ENCODE results near the gene TCAF2. TPM values are rescaled to one million over a fixed set of nuclear protein-coding genes. Genes with fewer than 3 reads are reported as not detected.
"Not testable (repeated sequence)": the region's sequence is repeated elsewhere in the genome, so short reads cannot be mapped to it uniquely, and the experiment has no call there.

The TCAF2 gene
- total and polyA plus RNA-seq, 2 of the 4 experiments (the other 2 are of a cell fraction) = 3.0 to 3.4 TPM

DNA sequence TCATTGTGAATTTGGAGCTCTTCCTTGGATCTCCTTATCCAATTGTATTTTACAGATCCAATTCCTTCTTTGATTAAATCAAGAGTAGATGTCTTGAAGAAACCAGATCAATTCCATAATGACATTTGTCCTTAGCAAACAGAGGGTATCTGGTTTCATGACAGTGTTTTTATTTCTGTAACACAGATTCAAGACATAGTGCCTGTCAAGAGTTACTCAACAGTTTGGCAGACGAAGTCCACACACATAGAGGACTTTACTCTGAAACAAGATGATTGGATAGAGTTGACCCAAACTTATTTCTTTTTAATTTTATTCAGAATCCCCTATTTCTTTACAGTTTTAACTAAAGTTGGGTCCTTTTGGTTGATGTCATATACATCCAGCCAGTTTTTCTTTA, 14.7 kb upstream of the TCAF2 start:
- BruUV-seq (replicated peaks); CTCF ChIA-PET; H3K4ac ChIP-seq (ENCODE audit: low read depth, low read length); H3K23ac ChIP-seq (ENCODE audit: low read depth, low read length); H4K20me1 ChIP-seq (ENCODE audit: insufficient read depth, low read length); H4K91ac ChIP-seq (ENCODE audit: insufficient read depth, low read depth, low read length); H3K14ac ChIP-seq (replicated peaks; ENCODE audit: low read depth, low read length); H3K9me1 ChIP-seq (ENCODE audit: insufficient read depth, low read length); H3K79me1 ChIP-seq (ENCODE audit: low read depth in 1 of 2, low read length in 2 of 2); POLR2A ChIA-PET (ENCODE audit: unreplicated experiment); H3K9me3 ChIP-seq (ENCODE audit: control insufficient read depth, insufficient read depth, low read length); ATAC-seq (ENCODE audit: low read depth); H3K9ac ChIP-seq (ENCODE audit: low read depth, low read length); H4K8ac ChIP-seq (ENCODE audit: low read depth in 2 of 2, low read length in 2 of 2); H2BK5ac ChIP-seq (ENCODE audit: low read depth, low read length, poor library complexity, severe bottlenecking); H2BK15ac ChIP-seq (ENCODE audit: low read depth, low read length); in situ Hi-C loops (cut with MboI; ENCODE audit: low sequenced_read_pairs); dilution Hi-C loops (cut with HindIII; ENCODE audit: low sequenced_read_pairs, unreplicated experiment); H2AK5ac ChIP-seq (ENCODE audit: low read depth, low read length); H2BK20ac ChIP-seq (ENCODE audit: low read depth, low read length); H3K27me3 ChIP-seq (ENCODE audit: control insufficient read depth, insufficient read depth, low read length); H2AK9ac ChIP-seq (replicated peaks; ENCODE audit: low read depth, low read length, poor library complexity); H3K18ac ChIP-seq (ENCODE audit: low read depth, low read length); DNase-seq; H3K36me3 ChIP-seq (ENCODE audit: control insufficient read depth, insufficient read depth, low read length); H4K5ac ChIP-seq (ENCODE audit: low read depth, low read length); H2AFZ ChIP-seq (replicated peaks; ENCODE audit: low read length, poor library complexity); H3K4me2 ChIP-seq (ENCODE audit: low read depth, low read length); H3K4me3 ChIP-seq (ENCODE audit: insufficient read depth, low read depth, low read length); intact Hi-C loops (cut with micrococcal nuclease); H3K4me1 ChIP-seq (ENCODE audit: control insufficient read depth, insufficient read depth, low read length); H2BK120ac ChIP-seq (ENCODE audit: low read depth, low read length); H3K56ac ChIP-seq (ENCODE audit: extremely low read depth, insufficient read depth, low read length); H3K27ac ChIP-seq (ENCODE audit: insufficient read depth, low read length): not testable (repeated sequence)
- WGBS, 2 experiments (ENCODE audit: extremely low coverage in 2 of 2, insufficient read length in 1 of 2) = no CpG with 5 or more reads among the region's 1 CpG

DNA sequence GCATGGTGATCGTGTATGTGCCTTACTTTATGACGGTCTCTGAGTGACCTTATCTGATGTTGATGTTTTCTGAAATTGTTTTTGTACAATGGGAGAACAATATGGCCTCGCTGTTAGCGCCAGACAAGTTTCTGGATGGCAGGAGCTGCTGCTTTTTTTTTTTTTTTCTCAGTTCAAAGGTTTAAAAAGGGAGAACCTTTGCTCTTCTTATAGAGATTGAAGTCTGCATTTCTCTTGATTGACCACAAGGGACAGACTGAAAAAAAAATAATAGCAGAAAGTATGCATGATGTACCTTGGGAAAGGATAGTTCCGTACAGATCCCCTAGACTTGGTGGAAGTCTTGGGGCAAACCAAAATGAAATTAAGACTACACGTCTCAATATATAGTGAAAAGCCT, 5.2 kb upstream of the TCAF2 start:
- CTCF ChIA-PET; ATAC-seq (ENCODE audit: low read depth): not testable (repeated sequence)

More for the DNA sequence above, 5.2 kb upstream of the TCAF2 start:
- H2AK5ac ChIP-seq (ENCODE audit: low read depth, low read length); H3K4ac ChIP-seq (ENCODE audit: low read depth, low read length); H3K36me3 ChIP-seq (ENCODE audit: control insufficient read depth, insufficient read depth, low read length); H2BK15ac ChIP-seq (ENCODE audit: low read depth, low read length); H2BK5ac ChIP-seq (ENCODE audit: low read depth, low read length, poor library complexity, severe bottlenecking); in situ Hi-C loops (cut with MboI; ENCODE audit: low sequenced_read_pairs); H2BK20ac ChIP-seq (ENCODE audit: low read depth, low read length); H4K91ac ChIP-seq (ENCODE audit: insufficient read depth, low read depth, low read length); H3K4me3 ChIP-seq (ENCODE audit: insufficient read depth, low read depth, low read length); dilution Hi-C loops (cut with HindIII; ENCODE audit: low sequenced_read_pairs, unreplicated experiment); H3K9me1 ChIP-seq (ENCODE audit: insufficient read depth, low read length); H3K56ac ChIP-seq (ENCODE audit: extremely low read depth, insufficient read depth, low read length); H2AK9ac ChIP-seq (replicated peaks; ENCODE audit: low read depth, low read length, poor library complexity); H2BK120ac ChIP-seq (ENCODE audit: low read depth, low read length); H3K79me1 ChIP-seq (ENCODE audit: low read depth in 1 of 2, low read length in 2 of 2); DNase-seq; POLR2A ChIA-PET (ENCODE audit: unreplicated experiment); H3K14ac ChIP-seq (replicated peaks; ENCODE audit: low read depth, low read length); H4K20me1 ChIP-seq (ENCODE audit: insufficient read depth, low read length); H3K4me2 ChIP-seq (ENCODE audit: low read depth, low read length); H3K9ac ChIP-seq (ENCODE audit: low read depth, low read length); H3K27me3 ChIP-seq (ENCODE audit: control insufficient read depth, insufficient read depth, low read length); H3K27ac ChIP-seq (ENCODE audit: insufficient read depth, low read length); BruUV-seq (replicated peaks); H4K8ac ChIP-seq (ENCODE audit: low read depth in 2 of 2, low read length in 2 of 2); H3K4me1 ChIP-seq (ENCODE audit: control insufficient read depth, insufficient read depth, low read length); H4K5ac ChIP-seq (ENCODE audit: low read depth, low read length); intact Hi-C loops (cut with micrococcal nuclease); H3K18ac ChIP-seq (ENCODE audit: low read depth, low read length); H2AFZ ChIP-seq (replicated peaks; ENCODE audit: low read length, poor library complexity); H3K23ac ChIP-seq (ENCODE audit: low read depth, low read length); H3K9me3 ChIP-seq (ENCODE audit: control insufficient read depth, insufficient read depth, low read length): not testable (repeated sequence)
- WGBS, 2 experiments (ENCODE audit: extremely low coverage in 2 of 2, insufficient read length in 1 of 2) = no CpG with 5 or more reads among the region's 6 CpGs

Measured in IMR-90 (cell line).